ENCODE data around the gene PLA2G3. TPM values are rescaled to one million over a fixed set of nuclear protein-coding genes. Genes with fewer than 3 reads are reported as not detected.

PLA2G3 gene
- total RNA-seq: not detected in 2 replicates

GRCh38 chr22:31139866-31140716 lies at the start of gene PLA2G3:
Gene PLA2G3 (minus strand): TSS chr22:31140508. CDS start chr22:31140354, 154 bp downstream.

GRCh38 chr22:31122532-31123291 lies 17.6 kb downstream of the PLA2G3 start, which contains the start of gene INPP5J:
Gene INPP5J (plus strand): TSS chr22:31122966. CDS start chr22:31123015, 49 bp downstream.

GRCh38 chr22:31107178-31107893 lies 33.0 kb downstream of the PLA2G3 start, which contains the start of gene SELENOM:
Gene SELENOM (minus strand): TSS chr22:31107568. CDS start chr22:31107505, 63 bp downstream.

Other genes starting within 250 kb of the PLA2G3 start
- 20.7 and 22.4 TPM in 2 replicates for gene MORC2, start 171.7 kb downstream of the PLA2G3 start, total RNA-seq
- 51.7 and 52.4 TPM in 2 replicates for gene TUG1, start 171.2 kb downstream of the PLA2G3 start, total RNA-seq
- gene SMTN, start 59.2 kb downstream of the PLA2G3 start, total RNA-seq: 29.9 and 43.5 TPM in 2 replicates
- gene SELENOM, start 32.9 kb downstream of the PLA2G3 start, total RNA-seq: 577 and 641 TPM in 2 replicates
- not detected in 2 replicates for gene INPP5J, start 17.5 kb downstream of the PLA2G3 start, total RNA-seq
- 24.1 and 24.5 TPM in 2 replicates for gene RNF185, start 19.7 kb upstream of the PLA2G3 start, total RNA-seq
- gene LIMK2, start 71.8 kb upstream of the PLA2G3 start, total RNA-seq: 7.8 and 11.0 TPM in 2 replicates
- gene PIK3IP1, start 152.0 kb upstream of the PLA2G3 start, total RNA-seq: 19.9 and 20.3 TPM in 2 replicates
- gene PATZ1, start 205.8 kb upstream of the PLA2G3 start, total RNA-seq: 11.5 and 15.7 TPM in 2 replicates

All from cardiac ventricle fibroblast (primary cell).